SK-N-SH treated with all-trans-retinoic acid at 6 μM for 48 hours (cell line): ENCODE measurements around the gene FBXL17.

Experiments
- ARNTL ChIP-seq: fragments of 450-650 bp; formaldehyde crosslinking; IDR thresholded peaks from 2 replicates; pipeline ENCODE4 v1.5.0; 2020; ENCODE audit warnings: low read depth, mild to moderate bottlenecking, moderate library complexity, borderline replicate concordance
- CSDC2 ChIP-seq: fragments of 250-450 bp; sonication (Bioruptor Pico); IDR thresholded peaks from 2 replicates; pipeline ENCODE4 v1.5.0; 2020; ENCODE audit warnings: mild to moderate bottlenecking, moderate library complexity
- ISL1 ChIP-seq: fragments of 250-450 bp; sonication (Bioruptor Pico); IDR thresholded peaks from 2 replicates; pipeline ENCODE4 v2.1.2; 2022; ENCODE audit warnings: mild to moderate bottlenecking, moderate library complexity
- PATZ1 ChIP-seq: fragments of 250-450 bp; sonication (Bioruptor Pico); IDR thresholded peaks from 2 replicates; pipeline ENCODE4 v1.8.0; 2020; ENCODE audit warnings: mild to moderate bottlenecking, moderate library complexity, borderline replicate concordance
- POU6F1 ChIP-seq: fragments of 250-450 bp; sonication (Bioruptor Pico); IDR thresholded peaks from 2 replicates; pipeline ENCODE4 v1.8.0; 2021; ENCODE audit warnings: low read depth, mild to moderate bottlenecking, moderate library complexity, borderline replicate concordance
- ZFP3 ChIP-seq: fragments of 250-450 bp; sonication (Bioruptor Pico); IDR thresholded peaks from 2 replicates; pipeline ENCODE4 v1.5.0; 2020; ENCODE audit warnings: mild to moderate bottlenecking, moderate library complexity
- ZFP30 ChIP-seq: fragments of 450-650 bp; formaldehyde crosslinking; IDR thresholded peaks from 2 replicates; pipeline ENCODE4 v1.5.0; 2022; ENCODE audit warnings: mild to moderate bottlenecking, moderate library complexity

GRCh38 chr5:108417166-108417670 lies 35.3 kb upstream of the FBXL17 start:
- no peak for TF ChIP-seq ZFP3 (CRISPR knock-in tag)
- no peak for TF ChIP-seq ARNTL
- no peak for TF ChIP-seq PATZ1 (CRISPR knock-in tag)
- TF ChIP-seq CSDC2 (CRISPR knock-in tag): no peak
- no peak for TF ChIP-seq ZFP30 (CRISPR knock-in tag)
- no peak for TF ChIP-seq ISL1 (CRISPR knock-in tag)
- no peak for TF ChIP-seq POU6F1 (CRISPR knock-in tag)
